Ascending aorta (tissue), 2 donors: Measurements from ENCODE around the gene PLCB2. TPM values are rescaled to one million over a fixed set of nuclear protein-coding genes. Genes with fewer than 3 reads are reported as not detected.

Experiments
- DNase-seq, 2 donors: peaks; one replicate each; pipeline ENCODE4 v3.0.0-alpha.2; 2019; ENCODE audit warnings: low spot score in 2 of 2
- H3K27ac ChIP-seq, 2 donors: fragments of 200-600 bp; sonication (generic); one replicate each; pipeline ENCODE4 v1.5.1; 2016 to 2017; ENCODE audit warnings: mild to moderate bottlenecking in 1 of 2
- H3K27me3 ChIP-seq: fragments of 200-600 bp; sonication (generic); one replicate; pipeline ENCODE4 v1.5.1; 2017
- H3K36me3 ChIP-seq, 2 donors: fragments of 200-600 bp; sonication (generic); one replicate each; pipeline ENCODE4 v1.5.1; 2016
- H3K4me1 ChIP-seq, 2 donors: fragments of 200-600 bp; sonication (generic); one replicate each; pipeline ENCODE4 v1.5.1; 2016 to 2017; ENCODE audit warnings: mild to moderate bottlenecking in 1 of 2
- H3K4me3 ChIP-seq, 2 donors: fragments of 200-600 bp; sonication (generic); one replicate each; pipeline ENCODE4 v1.5.1; 2016 to 2017; ENCODE audit warnings: mild to moderate bottlenecking in 1 of 2
- H3K9me3 ChIP-seq, 2 donors: fragments of 200-600 bp; sonication (generic); one replicate each; pipeline ENCODE4 v1.5.1; 2016
- CTCF ChIP-seq, 3 experiments: fragments of 200-600 bp in 2 of 3; fragments of 450-650 bp in 1 of 3; sonication (generic) in 2 of 3; IDR thresholded peaks; one replicate each; pipeline ENCODE4 v1.5.1; 2016 to 2019; ENCODE audit warnings: antibody characterized with exemption in 3 of 3, mild to moderate bottlenecking in 1 of 3, moderate library complexity in 1 of 3
- intact Hi-C: fragments of 100-400 bp; cut with DNase I; formaldehyde crosslinking; loops from one replicate; pipeline ENCODE4 v1.15.1; 2023
- total RNA-seq: library from RNA; depleted of rRNA; stranded (reverse); fragments of >200 nt; gene quantifications from one replicate; pipeline ENCODE4 v1.1.0, GENCODE V29; 2016

PLCB2 gene
- total RNA-seq, 1 donor from 2014 or later, result 6.9 TPM

- Histone ChIP-seq H3K36me3 (no peaks in the 10 kb centered on the region), H3K27me3 (no peaks in the 10 kb centered on the region), H3K4me1 (peaks cover 0 to 2% of the 10 kb centered on the region in 2 donors), H3K27ac (no peak overlapping the region), H3K4me3 (no peak overlapping the region), H3K9me3 (no peaks in the 10 kb centered on the region)
- intact Hi-C loops, result no loop called here
- no peak for TF ChIP-seq CTCF (IDR thresholded peaks at IDR 0.05)
- DNase-seq, result no peak
These were observed 9.2 kb upstream of the PLCB2 start for GRCh38 chr15:40316931-40317330.

- intact Hi-C loops, result no loop called here
- no peaks in the 10 kb centered on the region for H3K36me3 ChIP-seq
- no peak overlapping the region for H3K27ac ChIP-seq
- H3K4me1 ChIP-seq, result no peaks in the 10 kb centered on the region
- no peaks in the 10 kb centered on the region for H3K9me3 ChIP-seq
- H3K4me3 ChIP-seq, result no peak overlapping the region
- H3K27me3 ChIP-seq, result no peaks in the 10 kb centered on the region
- no peak for TF ChIP-seq CTCF (IDR thresholded peaks at IDR 0.05)
- DNase-seq, result no peak
These were observed 7.1 kb upstream of the PLCB2 start for GRCh38 chr15:40314723-40315276.

- intact Hi-C loops, result no loop called here
- no peaks in the 10 kb centered on the region for H3K27me3 ChIP-seq
- TF ChIP-seq CTCF (IDR thresholded peaks at IDR 0.05), result no peak
- H3K4me1 ChIP-seq, result no peaks in the 10 kb centered on the region
- no peaks in the 10 kb centered on the region for H3K9me3 ChIP-seq
- H3K36me3 ChIP-seq, result no peaks in the 10 kb centered on the region
- DNase-seq, result no peak
- H3K4me3 ChIP-seq, result no peak overlapping the region
- H3K27ac ChIP-seq, result no peak overlapping the region
These were observed 6.0 kb upstream of the PLCB2 start for GRCh38 chr15:40313531-40314398.

- Histone ChIP-seq H3K9me3 (no peaks in the 10 kb centered on the region), H3K4me3 (no peak overlapping the region), H3K27me3 (no peaks in the 10 kb centered on the region), H3K27ac (no peak overlapping the region), H3K36me3 (no peaks in the 10 kb centered on the region), H3K4me1 (no peaks in the 10 kb centered on the region)
- intact Hi-C loops, result no loop called here
- no peak for DNase-seq
- TF ChIP-seq CTCF (IDR thresholded peaks at IDR 0.05), result no peak
These were observed 4.8 kb upstream of the PLCB2 start for GRCh38 chr15:40312370-40313158.

GRCh38 chr15:40310993-40311392 lies 3.3 kb upstream of the PLCB2 start:
- Histone ChIP-seq H3K9me3 (no peaks in the 10 kb centered on the region), H3K36me3 (no peaks in the 10 kb centered on the region), H3K4me1 (no peaks in the 10 kb centered on the region), H3K27me3 (no peaks in the 10 kb centered on the region), H3K4me3 (no peak overlapping the region), H3K27ac (no peak overlapping the region)
- intact Hi-C loops, result no loop called here
- no peak for TF ChIP-seq CTCF (IDR thresholded peaks at IDR 0.05)
- no peak for DNase-seq
